MM.1S (cell line): ENCODE data around the gene CEP78.

Source experiments
- EZH2 ChIP-seq: fragments of 300-600 bp; sonication (generic); optimal IDR thresholded peaks from 2 replicates; pipeline ENCODE3; 2017; ENCODE audit warnings: low read depth, mild to moderate bottlenecking, antibody characterized with exemption, low read length, mixed read lengths
- TF ChIP-seq, protein P1 (sequence below): fragments of 300-600 bp; sonication (generic); IDR thresholded peaks from 2 replicates; pipeline ENCODE4 v1.5.1; 2016; ENCODE audit warnings: antibody characterized with exemption, low read length, mixed read lengths

DNA sequence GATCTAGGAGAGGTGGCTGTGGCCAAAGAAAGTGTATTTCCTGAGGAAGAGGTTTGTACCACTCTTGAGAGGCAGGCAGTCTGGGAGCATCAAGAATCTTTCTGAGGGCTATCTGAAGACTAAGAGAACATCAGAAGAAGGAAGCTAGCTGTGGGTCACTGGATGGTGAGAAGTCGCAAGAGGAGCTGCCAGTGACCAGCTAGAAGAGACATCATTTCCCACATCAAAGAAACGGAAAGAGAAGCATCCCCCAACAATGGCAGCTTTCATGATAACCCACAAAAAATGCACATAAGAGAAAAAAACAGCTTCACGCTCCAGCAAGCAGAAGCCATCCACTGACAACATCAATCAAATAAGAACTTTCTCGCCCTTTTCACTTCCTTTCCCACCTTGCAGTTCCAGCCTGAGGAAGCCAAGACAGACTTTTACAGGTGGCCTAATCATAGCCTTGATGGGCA lies 25.0 kb upstream of the CEP78 start:
- TF ChIP-seq, protein P1, sequence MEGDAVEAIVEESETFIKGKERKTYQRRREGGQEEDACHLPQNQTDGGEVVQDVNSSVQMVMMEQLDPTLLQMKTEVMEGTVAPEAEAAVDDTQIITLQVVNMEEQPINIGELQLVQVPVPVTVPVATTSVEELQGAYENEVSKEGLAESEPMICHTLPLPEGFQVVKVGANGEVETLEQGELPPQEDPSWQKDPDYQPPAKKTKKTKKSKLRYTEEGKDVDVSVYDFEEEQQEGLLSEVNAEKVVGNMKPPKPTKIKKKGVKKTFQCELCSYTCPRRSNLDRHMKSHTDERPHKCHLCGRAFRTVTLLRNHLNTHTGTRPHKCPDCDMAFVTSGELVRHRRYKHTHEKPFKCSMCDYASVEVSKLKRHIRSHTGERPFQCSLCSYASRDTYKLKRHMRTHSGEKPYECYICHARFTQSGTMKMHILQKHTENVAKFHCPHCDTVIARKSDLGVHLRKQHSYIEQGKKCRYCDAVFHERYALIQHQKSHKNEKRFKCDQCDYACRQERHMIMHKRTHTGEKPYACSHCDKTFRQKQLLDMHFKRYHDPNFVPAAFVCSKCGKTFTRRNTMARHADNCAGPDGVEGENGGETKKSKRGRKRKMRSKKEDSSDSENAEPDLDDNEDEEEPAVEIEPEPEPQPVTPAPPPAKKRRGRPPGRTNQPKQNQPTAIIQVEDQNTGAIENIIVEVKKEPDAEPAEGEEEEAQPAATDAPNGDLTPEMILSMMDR, result no peak
- no peak for TF ChIP-seq EZH2
